ENCODE measurements around the gene IQCB1.
"Not testable (repeated sequence)": the region's sequence is repeated elsewhere in the genome, so short reads cannot be mapped to it uniquely, and the experiment has no call there.

Gene IQCB1

GRCh38 chr3:121834671-121835464 is at the start of gene IQCB1, which contains the start of gene EAF2:
IQCB1 (minus strand) TSS chr3:121835060; CDS start chr3:121828960, 6,100 bp downstream.
EAF2 (plus strand) TSS chr3:121835209; CDS start chr3:121835286, 77 bp downstream.
- DNase-seq (ENCODE audit: low spot score), result peak; percentile 96

GRCh38 chr3:121883507-121883906 is 48.6 kb upstream of the IQCB1 start:
- DNase-seq (ENCODE audit: low spot score), result no peak

- no peak for DNase-seq (ENCODE audit: low spot score)
These were observed 43.6 kb upstream of the IQCB1 start for GRCh38 chr3:121878411-121878810.

GRCh38 chr3:121871430-121871829 is 36.6 kb upstream of the IQCB1 start:
- DNase-seq (ENCODE audit: low spot score), result no peak

- DNase-seq (ENCODE audit: low spot score), result no peak
These were observed 35.9 kb upstream of the IQCB1 start for GRCh38 chr3:121870717-121871116.

GRCh38 chr3:121869736-121870135 is 34.9 kb upstream of the IQCB1 start:
- DNase-seq (ENCODE audit: low spot score), result no peak

GRCh38 chr3:121863801-121864200 is 28.9 kb upstream of the IQCB1 start:
- no peak for DNase-seq (ENCODE audit: low spot score)

- not testable (repeated sequence) for DNase-seq (ENCODE audit: low spot score)
These were observed 28.4 kb upstream of the IQCB1 start for GRCh38 chr3:121863247-121863646.

- not testable (repeated sequence) for DNase-seq (ENCODE audit: low spot score)
These were observed 22.9 kb upstream of the IQCB1 start for GRCh38 chr3:121857778-121858177.

- DNase-seq (ENCODE audit: low spot score), result no peak
These were observed 20.7 kb upstream of the IQCB1 start for GRCh38 chr3:121855555-121855954.

GRCh38 chr3:121852256-121852655 is 17.4 kb upstream of the IQCB1 start:
- DNase-seq (ENCODE audit: low spot score), result no peak

GRCh38 chr3:121844892-121845291 is 10.0 kb upstream of the IQCB1 start:
- no peak for DNase-seq (ENCODE audit: low spot score)

GRCh38 chr3:121839962-121840361 is 5.1 kb upstream of the IQCB1 start:
- no peak for DNase-seq (ENCODE audit: low spot score)

- no peak for DNase-seq (ENCODE audit: low spot score)
These were observed 1.6 kb upstream of the IQCB1 start for GRCh38 chr3:121836481-121836880.

GRCh38 chr3:121836064-121836463 is 1.2 kb upstream of the IQCB1 start:
- DNase-seq (ENCODE audit: low spot score), result no peak

GRCh38 chr3:121835465-121835801 is 573 bp upstream of the IQCB1 start:
- DNase-seq (ENCODE audit: low spot score), result peak; percentile 0

GRCh38 chr3:121834157-121834670 is 646 bp downstream of the IQCB1 start:
- no peak for DNase-seq (ENCODE audit: low spot score)

- no peak for DNase-seq (ENCODE audit: low spot score)
These were observed 11.9 kb downstream of the IQCB1 start for GRCh38 chr3:121822973-121823372.

- no peak for DNase-seq (ENCODE audit: low spot score)
These were observed 13.2 kb downstream of the IQCB1 start for GRCh38 chr3:121821421-121822199.

GRCh38 chr3:121819236-121819635 is 15.6 kb downstream of the IQCB1 start:
- DNase-seq (ENCODE audit: low spot score), result no peak

- DNase-seq (ENCODE audit: low spot score), result no peak
These were observed 16.3 kb downstream of the IQCB1 start for GRCh38 chr3:121818578-121818977.

GRCh38 chr3:121817753-121818152 is 17.1 kb downstream of the IQCB1 start:
- DNase-seq (ENCODE audit: low spot score), result no peak

GRCh38 chr3:121809249-121809648 is 25.6 kb downstream of the IQCB1 start:
- DNase-seq (ENCODE audit: low spot score), result no peak
